ENCODE results near the gene IMMT.

DNA sequence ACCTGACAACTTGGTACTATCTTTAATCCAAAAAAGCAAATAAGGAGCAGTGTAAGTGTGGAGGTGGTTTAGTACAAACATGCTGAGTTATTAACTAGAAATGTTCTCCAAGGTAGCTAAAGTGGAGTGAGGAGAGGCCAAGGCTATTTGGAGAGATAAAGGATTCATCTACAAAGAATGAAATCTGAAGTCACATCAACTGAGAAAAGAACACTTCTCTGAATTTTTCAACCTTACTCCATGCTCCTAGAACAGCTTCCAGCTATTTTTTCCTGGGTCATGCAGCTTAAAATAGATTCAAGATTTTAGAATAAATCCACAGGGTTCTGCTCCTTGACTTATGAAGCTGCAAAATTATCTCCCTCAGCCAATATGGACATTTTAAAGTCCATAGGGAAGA lies 18.7 kb downstream of the IMMT start:
- TF ChIP-seq, protein P1, sequence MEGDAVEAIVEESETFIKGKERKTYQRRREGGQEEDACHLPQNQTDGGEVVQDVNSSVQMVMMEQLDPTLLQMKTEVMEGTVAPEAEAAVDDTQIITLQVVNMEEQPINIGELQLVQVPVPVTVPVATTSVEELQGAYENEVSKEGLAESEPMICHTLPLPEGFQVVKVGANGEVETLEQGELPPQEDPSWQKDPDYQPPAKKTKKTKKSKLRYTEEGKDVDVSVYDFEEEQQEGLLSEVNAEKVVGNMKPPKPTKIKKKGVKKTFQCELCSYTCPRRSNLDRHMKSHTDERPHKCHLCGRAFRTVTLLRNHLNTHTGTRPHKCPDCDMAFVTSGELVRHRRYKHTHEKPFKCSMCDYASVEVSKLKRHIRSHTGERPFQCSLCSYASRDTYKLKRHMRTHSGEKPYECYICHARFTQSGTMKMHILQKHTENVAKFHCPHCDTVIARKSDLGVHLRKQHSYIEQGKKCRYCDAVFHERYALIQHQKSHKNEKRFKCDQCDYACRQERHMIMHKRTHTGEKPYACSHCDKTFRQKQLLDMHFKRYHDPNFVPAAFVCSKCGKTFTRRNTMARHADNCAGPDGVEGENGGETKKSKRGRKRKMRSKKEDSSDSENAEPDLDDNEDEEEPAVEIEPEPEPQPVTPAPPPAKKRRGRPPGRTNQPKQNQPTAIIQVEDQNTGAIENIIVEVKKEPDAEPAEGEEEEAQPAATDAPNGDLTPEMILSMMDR (IDR thresholded peaks at IDR 0.05): no peak
- no peak for TF ChIP-seq ZFX (IDR thresholded peaks at IDR 0.05; ENCODE audit: borderline replicate concordance)
